Posterior cingulate gyrus (tissue), 11 donors: Measurements from ENCODE around the gene SERPINE1.
"Not testable (repeated sequence)": the region's sequence is repeated elsewhere in the genome, so short reads cannot be mapped to it uniquely, and the experiment has no call there.

Experiments
- DNase-seq, 10 donors: peaks; one replicate each; pipeline versions ENCODE4 v3.0.0 to v3.0.0-alpha.2; 2020 to 2021; ENCODE audit warnings: mixed read lengths in 3 of 10
- intact Hi-C: fragments of 100-400 bp; cut with DNase I; formaldehyde crosslinking; loops from one replicate; pipeline ENCODE4 v1.15.1; 2023

Gene SERPINE1

DNA sequence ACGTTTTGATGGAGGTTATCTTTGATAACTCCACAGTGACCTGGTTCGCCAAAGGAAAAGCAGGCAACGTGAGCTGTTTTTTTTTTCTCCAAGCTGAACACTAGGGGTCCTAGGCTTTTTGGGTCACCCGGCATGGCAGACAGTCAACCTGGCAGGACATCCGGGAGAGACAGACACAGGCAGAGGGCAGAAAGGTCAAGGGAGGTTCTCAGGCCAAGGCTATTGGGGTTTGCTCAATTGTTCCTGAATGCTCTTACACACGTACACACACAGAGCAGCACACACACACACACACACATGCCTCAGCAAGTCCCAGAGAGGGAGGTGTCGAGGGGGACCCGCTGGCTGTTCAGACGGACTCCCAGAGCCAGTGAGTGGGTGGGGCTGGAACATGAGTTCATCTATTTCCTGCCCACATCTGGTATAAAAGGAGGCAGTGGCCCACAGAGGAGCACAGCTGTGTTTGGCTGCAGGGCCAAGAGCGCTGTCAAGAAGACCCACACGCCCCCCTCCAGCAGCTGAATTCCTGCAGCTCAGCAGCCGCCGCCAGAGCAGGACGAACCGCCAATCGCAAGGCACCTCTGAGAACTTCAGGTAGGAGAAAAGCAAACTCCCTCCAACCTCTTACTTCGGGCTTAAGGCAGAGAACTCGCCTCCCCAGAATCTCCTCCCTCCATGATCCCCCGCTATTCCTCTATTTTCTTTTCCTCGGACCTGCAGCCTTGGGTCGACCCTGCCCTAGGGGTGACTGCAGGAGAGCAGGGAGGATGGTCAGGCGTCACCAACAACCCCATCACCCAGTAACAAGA, at the start of gene SERPINE1:
Gene SERPINE1, plus strand, starts transcription at position 454 of the 809 bp plus-strand sequence. CDS start 1,290 bp downstream, outside the sequence.
- peak in 3 of 10 donors; percentile 20 to 75 (median 49) for DNase-seq
- intact Hi-C loops = no loop called here

DNA sequence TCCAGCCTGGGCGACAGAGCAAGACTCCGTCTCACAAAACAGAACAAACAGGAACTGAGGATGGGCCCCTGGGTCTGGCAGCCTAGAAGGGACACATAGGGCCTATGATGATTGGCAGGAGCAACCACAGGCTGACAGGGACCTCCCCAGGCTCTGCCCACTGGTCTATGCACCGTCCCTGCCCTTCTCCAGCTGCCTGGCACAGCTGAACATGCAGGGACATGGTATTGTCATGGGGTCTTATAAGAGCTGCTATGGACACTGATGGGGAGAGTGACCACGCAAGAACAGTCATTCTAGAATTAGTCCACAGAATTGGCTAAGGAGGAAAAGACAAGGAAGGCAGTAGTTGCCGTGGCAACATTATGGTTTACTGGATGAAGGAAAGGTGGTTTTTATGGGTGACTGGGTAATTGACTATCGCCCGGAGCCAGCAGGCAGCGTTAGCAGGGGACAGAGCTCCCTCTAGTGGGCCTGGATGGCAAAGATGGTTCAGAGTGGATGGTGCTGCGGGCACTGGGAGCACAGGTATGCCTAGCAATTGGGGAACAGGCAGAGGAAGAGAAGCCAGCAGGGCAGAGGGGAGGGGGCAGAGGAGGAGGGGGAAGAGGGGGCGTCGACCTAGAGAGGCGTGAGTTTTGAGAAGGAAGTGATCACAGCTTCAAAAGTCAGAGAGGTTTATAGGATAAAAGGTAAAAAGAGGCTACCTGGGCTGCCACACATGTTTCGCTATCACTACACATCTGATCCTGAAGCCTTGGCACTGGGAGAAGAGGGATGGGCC, 49.4 kb upstream of the SERPINE1 start:
- intact Hi-C loops = loop anchor here (1.0 kb wide), 1 partner anchor 180 kb away; no protein-coding TSS in a partner anchor

GRCh38 chr7:101081432-101081831, 45.5 kb upstream of the SERPINE1 start:
- DNase-seq = no peak
- intact Hi-C loops = loop anchor here (10.0 kb wide), 1 partner anchor 53 kb away; no protein-coding TSS in a partner anchor

More for the DNA sequence above, 49.4 kb upstream of the SERPINE1 start:
- peak; percentile 58 to 96 (median 82) for DNase-seq

- intact Hi-C loops = loop anchor here (10.0 kb wide), 1 partner anchor 50 kb away; no protein-coding TSS in a partner anchor
- DNase-seq = no peak
These were observed 42.1 kb upstream of the SERPINE1 start for GRCh38 chr7:101084865-101085161.

GRCh38 chr7:101085162-101085964, 41.5 kb upstream of the SERPINE1 start, which contains the start of gene TRIM56:
TSS of gene TRIM56 (plus strand) at chr7:101085481. CDS start at chr7:101087313, 1,832 bp downstream.
- intact Hi-C loops = loop anchor here (10.0 kb wide), 1 partner anchor 49 kb away; no protein-coding TSS in a partner anchor
- DNase-seq = peak; percentile 21 to 95 (median 70)

GRCh38 chr7:101087334-101088068, 39.4 kb upstream of the SERPINE1 start:
- DNase-seq = no peak
- intact Hi-C loops = loop anchor here (10.0 kb wide), 1 partner anchor 47 kb away; no protein-coding TSS in a partner anchor

DNA sequence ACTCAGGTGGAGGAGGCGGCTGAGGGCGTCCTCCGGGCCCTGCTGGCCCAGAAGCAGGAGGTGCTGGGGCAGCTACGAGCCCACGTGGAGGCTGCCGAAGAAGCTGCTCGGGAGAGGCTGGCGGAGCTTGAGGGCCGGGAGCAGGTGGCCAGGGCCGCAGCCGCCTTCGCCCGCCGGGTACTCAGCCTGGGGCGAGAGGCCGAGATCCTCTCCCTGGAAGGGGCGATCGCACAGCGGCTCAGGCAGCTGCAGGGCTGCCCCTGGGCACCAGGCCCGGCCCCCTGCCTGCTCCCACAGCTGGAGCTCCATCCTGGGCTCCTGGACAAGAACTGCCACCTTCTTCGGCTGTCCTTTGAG, 38.9 kb upstream of the SERPINE1 start:
- intact Hi-C loops = loop anchor here (10.0 kb wide), 1 partner anchor 47 kb away; no protein-coding TSS in a partner anchor
- DNase-seq = no peak

DNA sequence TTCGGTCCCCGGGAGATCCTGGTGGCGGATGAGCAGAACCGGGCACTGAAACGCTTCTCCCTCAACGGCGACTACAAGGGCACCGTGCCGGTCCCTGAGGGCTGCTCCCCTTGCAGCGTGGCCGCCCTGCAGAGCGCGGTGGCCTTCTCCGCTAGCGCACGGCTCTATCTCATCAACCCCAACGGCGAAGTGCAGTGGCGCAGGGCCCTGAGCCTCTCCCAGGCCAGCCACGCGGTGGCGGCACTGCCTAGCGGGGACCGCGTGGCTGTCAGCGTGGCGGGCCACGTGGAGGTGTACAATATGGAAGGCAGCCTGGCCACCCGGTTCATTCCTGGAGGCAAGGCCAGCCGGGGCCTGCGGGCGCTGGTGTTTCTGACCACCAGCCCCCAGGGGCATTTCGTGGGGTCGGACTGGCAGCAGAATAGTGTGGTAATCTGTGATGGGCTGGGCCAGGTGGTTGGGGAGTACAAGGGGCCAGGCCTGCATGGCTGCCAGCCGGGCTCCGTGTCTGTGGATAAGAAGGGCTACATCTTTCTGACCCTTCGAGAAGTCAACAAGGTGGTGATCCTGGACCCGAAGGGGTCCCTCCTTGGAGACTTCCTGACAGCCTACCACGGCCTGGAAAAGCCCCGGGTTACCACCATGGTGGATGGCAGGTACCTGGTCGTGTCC, 37.9 kb upstream of the SERPINE1 start:
- intact Hi-C loops = loop anchor here (10.0 kb wide), 1 partner anchor 46 kb away; no protein-coding TSS in a partner anchor

GRCh38 chr7:101089876-101090275, 37.0 kb upstream of the SERPINE1 start:
- no peak for DNase-seq
- intact Hi-C loops = loop anchor here (10.0 kb wide), 1 partner anchor 45 kb away; no protein-coding TSS in a partner anchor

More for the DNA sequence above, 37.9 kb upstream of the SERPINE1 start:
- DNase-seq = no peak

DNA sequence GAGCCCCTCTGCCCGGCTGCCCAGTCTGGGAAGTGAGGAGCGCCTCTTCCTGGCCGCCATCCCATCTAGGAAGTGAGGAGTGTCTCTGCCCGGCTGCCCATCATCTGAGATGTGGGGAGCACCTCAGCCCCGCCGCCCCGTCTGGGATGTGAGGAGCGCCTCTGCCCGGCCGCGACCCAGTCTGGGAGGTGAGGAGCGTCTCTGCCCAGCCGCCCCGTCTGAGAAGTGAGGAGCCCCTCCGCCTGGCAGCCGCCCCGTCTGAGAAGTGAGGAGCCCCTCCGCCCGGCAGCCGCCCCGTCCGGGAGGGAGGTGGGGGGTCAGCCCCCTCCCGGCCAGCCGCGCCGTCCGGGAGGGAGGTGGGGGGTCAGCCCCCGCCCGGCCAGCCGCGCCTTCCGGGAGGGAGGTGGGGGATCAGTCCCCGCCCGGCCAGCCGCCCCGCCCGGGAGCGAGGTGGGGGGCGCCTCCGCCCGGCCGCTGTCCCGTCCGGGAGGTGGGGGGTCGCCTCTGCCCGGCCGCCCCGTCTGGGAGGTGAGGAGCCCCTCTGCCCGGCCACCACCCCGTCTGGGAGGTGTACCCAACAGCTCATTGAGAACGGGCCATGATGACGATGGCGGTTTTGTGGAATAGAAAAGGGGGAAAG, 34.5 kb upstream of the SERPINE1 start:
- intact Hi-C loops = not testable (repeated sequence)
- peak in 1 of 10 donors; percentile 56 for DNase-seq

GRCh38 chr7:101093906-101094305, 33.0 kb upstream of the SERPINE1 start:
- DNase-seq = no peak
- intact Hi-C loops = no loop called here

DNA sequence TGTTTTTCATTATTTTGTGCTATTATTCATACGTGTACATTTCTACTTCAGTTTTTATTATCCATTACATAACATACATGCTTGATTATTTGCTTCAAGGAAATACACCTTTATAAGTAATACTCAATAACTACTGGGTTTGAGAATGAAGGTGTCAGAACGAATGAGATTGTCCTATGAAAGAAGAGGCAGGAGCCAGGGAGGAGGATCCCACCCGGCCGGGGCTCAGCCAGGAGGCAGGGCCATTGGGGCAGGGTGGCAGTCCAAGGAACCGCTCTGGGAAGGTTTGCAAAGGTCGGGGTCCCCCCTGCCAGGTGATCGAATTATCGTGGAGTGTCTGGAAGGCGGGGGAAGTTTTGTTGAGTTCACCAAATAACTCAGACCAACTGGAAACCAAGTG, 32.5 kb upstream of the SERPINE1 start:
- intact Hi-C loops = no loop called here

DNA sequence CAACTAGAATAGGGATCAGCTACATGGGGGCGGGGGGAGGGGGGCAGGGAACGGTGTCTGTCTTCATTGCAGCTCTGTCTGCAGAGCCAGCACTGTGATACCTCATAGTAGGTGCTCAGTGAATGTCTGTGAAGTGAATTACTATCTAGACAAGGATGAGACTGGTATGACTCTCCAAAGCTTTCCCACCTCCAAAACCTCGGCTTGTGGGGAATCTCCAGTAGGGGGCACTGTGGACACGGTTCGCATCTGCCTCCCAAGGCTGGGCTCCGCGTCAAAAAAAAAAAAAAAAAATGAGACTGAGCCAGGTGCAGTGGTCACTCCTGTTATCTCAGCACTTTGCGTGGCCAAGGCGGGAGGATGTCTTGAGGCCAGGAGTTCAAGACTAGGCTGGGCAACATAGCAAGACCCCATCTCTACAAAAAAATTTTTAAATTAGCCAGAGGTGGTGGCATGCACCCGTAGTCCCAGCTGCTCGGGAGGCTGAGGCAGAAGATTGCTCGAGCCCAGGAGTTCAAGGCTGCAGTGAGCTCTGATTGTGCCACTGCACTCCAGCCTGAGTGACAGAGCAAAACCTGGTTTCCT, 32.0 kb upstream of the SERPINE1 start:
- DNase-seq = peak in 6 of 10 donors; percentile 24 to 78 (median 34)
- intact Hi-C loops = no loop called here

More for the DNA sequence above, 32.5 kb upstream of the SERPINE1 start:
- no peak for DNase-seq

DNA sequence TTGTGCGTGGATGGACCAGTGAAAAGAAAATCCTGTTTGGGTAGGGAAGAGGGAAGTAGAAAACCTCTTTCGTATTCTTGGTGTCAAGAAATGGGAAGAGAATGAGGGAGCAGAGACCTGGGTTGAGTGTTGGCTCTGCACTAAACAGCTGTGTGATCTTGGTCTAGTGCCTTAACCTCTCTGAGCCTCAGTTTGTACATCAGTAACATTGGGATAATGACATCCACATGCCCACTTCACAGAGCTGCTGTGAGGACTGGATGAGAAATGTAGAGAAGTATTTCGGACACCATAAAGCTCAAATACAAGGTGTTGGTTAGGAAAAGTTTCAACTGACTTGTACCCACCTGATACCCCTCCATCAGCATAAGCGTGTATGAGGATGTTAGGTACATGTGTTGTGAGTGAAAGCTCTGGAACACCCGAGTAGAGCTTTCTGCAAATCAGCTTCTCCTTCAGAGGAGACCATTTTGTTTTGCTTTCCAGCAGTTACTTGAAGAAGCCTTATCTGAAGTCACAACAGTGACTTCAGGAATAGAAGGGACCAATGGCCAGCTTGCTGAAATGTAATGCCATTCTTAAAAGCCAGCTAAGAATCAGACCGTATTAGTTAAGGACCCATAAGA, 30.5 kb upstream of the SERPINE1 start:
- intact Hi-C loops = no loop called here
- DNase-seq = no peak

GRCh38 chr7:101096957-101097347, 30.0 kb upstream of the SERPINE1 start:
- peak in 1 of 10 donors; percentile 12 for DNase-seq
- intact Hi-C loops = no loop called here

DNA sequence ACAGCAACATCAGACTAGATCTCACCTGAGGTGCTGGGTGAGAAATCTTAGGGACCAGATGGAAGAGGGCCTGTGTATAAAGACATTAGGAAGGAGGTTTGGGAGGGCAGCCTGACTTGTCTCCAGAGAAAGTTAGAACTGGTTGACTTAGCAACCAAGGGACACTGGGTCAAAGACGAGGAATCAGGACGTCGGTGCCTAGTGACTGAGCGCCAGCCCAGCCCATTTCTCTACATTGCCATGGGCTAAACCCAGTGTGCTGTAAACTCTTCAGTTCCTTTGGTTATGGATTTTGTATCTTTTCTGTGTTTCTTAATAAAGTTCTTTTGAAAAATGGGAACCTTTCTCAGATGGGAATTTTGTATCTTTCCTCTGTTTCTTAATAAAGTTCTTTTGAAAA, 29.3 kb upstream of the SERPINE1 start:
- no peak for DNase-seq
- intact Hi-C loops = no loop called here

DNA sequence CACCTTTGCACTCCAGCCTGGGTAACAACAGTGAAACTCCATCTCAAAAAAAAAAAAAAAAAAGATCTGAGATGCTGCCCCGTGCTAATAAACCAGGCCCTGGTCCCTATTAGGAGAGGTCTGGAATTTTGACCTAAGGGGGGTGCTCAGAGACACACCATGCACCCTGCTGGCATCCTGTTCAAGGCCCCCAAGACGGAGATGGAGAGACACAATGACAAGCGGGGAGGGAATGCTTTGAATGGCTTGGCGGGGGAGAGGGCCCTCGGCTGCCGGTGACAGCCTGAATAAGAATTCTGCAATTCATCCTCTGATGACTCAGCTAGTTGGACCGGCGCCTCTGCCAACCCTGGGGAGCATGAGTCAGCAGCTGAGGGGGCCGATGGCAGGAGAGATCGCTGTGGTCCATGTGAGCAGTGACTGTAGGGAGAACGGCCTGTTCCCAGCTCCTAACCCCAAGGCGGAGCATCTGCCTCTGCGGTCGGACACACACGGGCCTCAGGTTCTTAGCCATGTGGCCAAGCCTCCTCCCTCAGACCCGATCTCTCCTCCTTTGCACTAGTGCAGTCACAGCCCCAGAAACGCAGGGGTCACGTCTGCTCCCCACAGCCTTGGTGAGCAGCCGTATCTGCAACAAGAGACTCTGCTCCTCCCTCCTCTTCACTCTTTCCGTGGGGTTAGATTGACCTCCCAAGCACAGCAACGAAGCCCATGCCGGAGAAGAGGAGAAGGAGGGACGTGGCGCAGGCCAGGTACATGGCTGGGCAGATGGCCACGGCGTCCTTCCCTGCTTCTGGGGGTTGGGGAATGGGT, 26.7 kb upstream of the SERPINE1 start:
- intact Hi-C loops = no loop called here
- DNase-seq = peak; percentile 84 to 98 (median 90)
